SIG-M5 treated with dmso at 0.1 percent for 504 hours (cell line): ENCODE data around the gene RPL22L1.
"Not testable (repeated sequence)": the region's sequence is repeated elsewhere in the genome, so short reads cannot be mapped to it uniquely, and the experiment has no call there.

Source experiments
- DNase-seq: peaks from one replicate; lab custom pipeline; 2025; ENCODE audit not compliant: unreplicated experiment; lab: John Stamatoyannopoulos, UW

The RPL22L1 gene

GRCh38 chr3:170836491-170836890 is 33.5 kb downstream of the RPL22L1 start:
- no peak for DNase-seq

GRCh38 chr3:170835336-170835735 is 34.7 kb downstream of the RPL22L1 start:
- no peak for DNase-seq

GRCh38 chr3:170830580-170830979 is 39.4 kb downstream of the RPL22L1 start:
- no peak for DNase-seq

GRCh38 chr3:170829546-170830272 is 40.3 kb downstream of the RPL22L1 start:
- no peak for DNase-seq

GRCh38 chr3:170826047-170826446 is 43.9 kb downstream of the RPL22L1 start:
- DNase-seq = no peak

GRCh38 chr3:170823562-170823961 is 46.4 kb downstream of the RPL22L1 start:
- not testable (repeated sequence) for DNase-seq

- DNase-seq = not testable (repeated sequence)
Observed at GRCh38 chr3:170818325-170818724, 51.7 kb downstream of the RPL22L1 start.

GRCh38 chr3:170817471-170817870 is 52.5 kb downstream of the RPL22L1 start:
- DNase-seq = not testable (repeated sequence)

GRCh38 chr3:170816841-170817240 is 53.2 kb downstream of the RPL22L1 start:
- DNase-seq = no peak

GRCh38 chr3:170816341-170816740 is 53.7 kb downstream of the RPL22L1 start:
- no peak for DNase-seq

GRCh38 chr3:170815936-170816335 is 54.1 kb downstream of the RPL22L1 start:
- no peak for DNase-seq

GRCh38 chr3:170815340-170815739 is 54.7 kb downstream of the RPL22L1 start:
- no peak for DNase-seq
